ENCODE results near the gene SAP30BP.
A peak's percentile ranks its signal among the peaks of the same experiment; 100 is the strongest.

SAP30BP gene

DNA sequence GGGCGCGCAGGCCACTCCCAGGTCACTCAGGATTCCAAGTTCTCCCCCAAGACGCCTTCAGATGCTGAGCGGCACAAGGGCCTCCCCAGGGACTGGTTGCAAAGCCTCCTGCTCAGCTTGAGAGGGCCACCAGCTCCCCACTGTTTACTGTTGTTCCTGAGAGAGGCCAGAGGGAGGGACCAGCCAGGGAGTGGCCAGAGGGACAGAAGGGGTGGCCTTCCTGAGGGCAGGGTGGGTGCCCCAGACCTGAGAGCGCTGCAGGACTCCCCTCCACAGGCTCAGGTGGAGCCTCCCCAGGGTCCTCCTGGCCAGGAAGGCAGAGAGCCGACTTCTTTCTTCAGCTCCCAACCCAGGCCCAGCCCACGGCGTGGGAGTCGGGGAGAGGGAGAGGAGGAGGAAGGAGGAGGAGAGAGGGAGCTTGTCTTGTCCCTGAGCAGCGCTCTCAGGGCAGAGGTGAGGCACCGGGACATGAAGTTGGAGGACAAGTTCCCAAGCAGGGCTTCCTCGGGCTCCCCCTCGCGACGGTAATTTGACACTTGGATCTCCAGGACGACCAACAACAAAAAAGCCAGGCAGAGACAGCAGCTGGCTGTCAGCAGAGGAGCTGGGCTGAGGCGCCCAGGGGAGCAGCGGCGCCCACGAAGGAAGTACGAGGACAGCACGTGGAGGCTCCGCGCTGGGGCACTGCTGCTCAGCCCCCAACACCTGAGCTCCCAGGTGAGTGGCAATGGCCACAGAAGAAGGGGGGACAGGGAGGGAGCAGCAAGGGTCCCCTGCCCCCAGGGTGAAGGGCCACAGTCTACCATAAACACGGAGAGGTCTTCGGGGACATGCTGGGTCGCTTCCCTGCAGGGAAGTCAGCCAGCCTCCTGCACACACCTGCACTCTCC is 33.4 kb upstream of the SAP30BP start:
- ChIA-PET POLR2A (interaction anchor here (0.8 to 2.0 kb wide), 5 partner anchors 10 to 113 kb away, joined by 3 to 12 read pairs (median 5); a partner anchor contains a TSS), CTCF (interaction anchor here (0.7 to 29.3 kb wide), 32 partner anchors 9 to 142 kb away, joined by 3 to 834 read pairs (median 6); a partner anchor contains a TSS)
- Histone ChIP-seq H3K36me3 (ENCODE audit: control insufficient read depth in 4 of 4, insufficient read depth in 4 of 4, low read length in 3 of 4) (peaks cover 0 to 27% (median 10%) of the 10 kb centered on the region in 4 experiments), H3K27me3 (replicated peaks in 2 of 5; ENCODE audit: control insufficient read depth in 4 of 5, insufficient read depth in 5 of 5, low read length in 4 of 5) (no peaks in the 10 kb centered on the region), H3K27ac (ENCODE audit: insufficient read depth in 1 of 2, low read depth in 1 of 2, low read length in 2 of 2, poor library complexity in 1 of 2, severe bottlenecking in 2 of 2) (no peak overlapping the region), H3K9me3 (ENCODE audit: control extremely low read depth in 1 of 5, control insufficient read depth in 4 of 5, insufficient read depth in 2 of 5, low read depth in 1 of 5, low read length in 4 of 5) (no peaks in the 10 kb centered on the region), H3K4me3 (ENCODE audit: control insufficient read depth in 1 of 7, extremely low read depth in 1 of 7, insufficient read depth in 4 of 7, low read depth in 2 of 7, low read length in 6 of 7) (peak overlapping the region in 2 of 7 experiments; percentile 39 to 46), H3K4me1 (ENCODE audit: control extremely low read depth in 1 of 4, control insufficient read depth in 4 of 4, insufficient read depth in 4 of 4, low read length in 3 of 4) (peaks cover 0 to 44% (median 36%) of the 10 kb centered on the region in 4 experiments)
- peak; percentile 81 to 87 (median 86) for DNase-seq
- WGBS (ENCODE audit: insufficient coverage), result 28% methylated on average over 21 of the region's 27 CpGs

DNA sequence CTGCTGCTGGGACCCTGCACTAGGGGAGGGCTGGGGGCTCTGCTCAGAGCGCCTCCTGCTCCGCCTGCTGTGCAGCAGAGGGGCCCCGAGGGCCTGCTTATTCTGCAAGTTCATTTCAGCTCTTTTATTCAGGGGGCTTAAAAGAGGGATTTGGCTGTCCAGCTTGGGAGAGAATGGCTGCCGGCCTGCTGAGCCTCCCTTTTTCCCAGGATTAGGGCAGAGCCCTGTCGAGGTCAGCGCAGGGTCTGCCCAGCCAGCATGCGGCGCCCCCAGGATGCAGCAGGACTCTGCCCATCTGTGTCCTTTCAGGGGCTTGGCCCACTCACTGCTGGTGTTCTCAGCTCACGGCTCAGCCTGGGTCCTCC is 32.8 kb upstream of the SAP30BP start:
- H3K4me1 ChIP-seq (ENCODE audit: control extremely low read depth in 1 of 4, control insufficient read depth in 4 of 4, insufficient read depth in 4 of 4, low read length in 3 of 4), result peaks cover 0 to 44% (median 36%) of the 10 kb centered on the region in 4 experiments
- H3K27ac ChIP-seq (ENCODE audit: insufficient read depth in 1 of 2, low read depth in 1 of 2, low read length in 2 of 2, poor library complexity in 1 of 2, severe bottlenecking in 2 of 2), result peak overlapping the region in 1 of 2 experiments; percentile 60
- CTCF ChIA-PET, result interaction anchor here (0.7 to 29.3 kb wide), 20 partner anchors 10 to 119 kb away, joined by 3 to 834 read pairs (median 12); a partner anchor contains a TSS
- H3K9me3 ChIP-seq (ENCODE audit: control extremely low read depth in 1 of 5, control insufficient read depth in 4 of 5, insufficient read depth in 2 of 5, low read depth in 1 of 5, low read length in 4 of 5), result no peaks in the 10 kb centered on the region
- peaks cover 0 to 24% (median 10%) of the 10 kb centered on the region in 4 experiments for H3K36me3 ChIP-seq (ENCODE audit: control insufficient read depth in 4 of 4, insufficient read depth in 4 of 4, low read length in 3 of 4)
- 95% methylated on average over 8 of the region's 9 CpGs for WGBS (ENCODE audit: insufficient coverage)
- POLR2A ChIA-PET, result interaction anchor here (0.8 to 2.0 kb wide), 3 partner anchors 10 to 112 kb away, joined by 3 to 12 read pairs (median 5); a partner anchor contains a TSS
- H3K27me3 ChIP-seq (replicated peaks in 2 of 5; ENCODE audit: control insufficient read depth in 4 of 5, insufficient read depth in 5 of 5, low read length in 4 of 5), result no peaks in the 10 kb centered on the region
- DNase-seq, result no peak
- H3K4me3 ChIP-seq (ENCODE audit: control insufficient read depth in 1 of 7, extremely low read depth in 1 of 7, insufficient read depth in 4 of 7, low read depth in 2 of 7, low read length in 6 of 7), result peak overlapping the region in 1 of 7 experiments; percentile 39

DNA sequence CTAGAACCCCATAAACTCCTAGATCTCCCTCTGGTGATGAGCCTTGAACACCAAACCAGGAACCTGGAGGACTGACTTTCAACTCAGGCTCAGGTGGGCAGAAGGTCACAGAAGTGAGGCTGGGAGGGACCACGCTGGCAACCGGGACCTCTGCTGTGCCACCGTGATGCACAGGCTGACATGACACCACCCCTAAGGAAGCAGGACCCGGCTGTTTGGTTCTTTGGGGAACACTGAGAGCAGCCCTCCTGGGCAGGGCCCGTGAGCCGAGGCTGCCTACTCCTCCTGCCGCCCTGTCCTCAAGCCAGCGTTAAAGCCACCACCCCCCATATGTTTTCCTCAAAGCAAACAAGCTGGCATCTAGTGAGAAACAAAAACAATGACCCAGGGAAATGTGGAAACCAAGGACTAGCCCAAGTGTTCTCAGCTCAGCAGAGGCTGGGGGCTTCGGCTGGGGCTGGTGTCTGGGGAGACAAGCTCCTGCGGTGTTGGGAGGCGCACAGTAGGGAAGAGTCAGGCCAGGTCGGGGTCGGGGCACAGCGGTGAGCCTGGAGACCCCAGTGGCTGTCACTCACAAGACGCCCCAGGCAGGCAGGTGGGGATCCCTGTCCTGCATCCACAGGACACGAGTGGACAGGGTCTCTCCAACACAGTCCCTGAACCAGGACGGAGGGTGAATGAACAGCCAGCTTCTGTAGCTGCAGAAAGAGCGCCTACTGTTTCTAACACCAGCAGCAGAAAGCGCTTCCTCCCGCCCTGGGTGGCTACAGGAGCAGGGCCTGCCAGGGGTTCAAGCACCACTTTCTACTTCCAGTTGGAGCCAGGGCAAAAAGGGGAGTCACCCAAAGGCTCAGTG is 32.2 kb upstream of the SAP30BP start:
- peaks cover 0 to 18% (median 12%) of the 10 kb centered on the region in 4 experiments for H3K36me3 ChIP-seq (ENCODE audit: control insufficient read depth in 4 of 4, insufficient read depth in 4 of 4, low read length in 3 of 4)

DNA sequence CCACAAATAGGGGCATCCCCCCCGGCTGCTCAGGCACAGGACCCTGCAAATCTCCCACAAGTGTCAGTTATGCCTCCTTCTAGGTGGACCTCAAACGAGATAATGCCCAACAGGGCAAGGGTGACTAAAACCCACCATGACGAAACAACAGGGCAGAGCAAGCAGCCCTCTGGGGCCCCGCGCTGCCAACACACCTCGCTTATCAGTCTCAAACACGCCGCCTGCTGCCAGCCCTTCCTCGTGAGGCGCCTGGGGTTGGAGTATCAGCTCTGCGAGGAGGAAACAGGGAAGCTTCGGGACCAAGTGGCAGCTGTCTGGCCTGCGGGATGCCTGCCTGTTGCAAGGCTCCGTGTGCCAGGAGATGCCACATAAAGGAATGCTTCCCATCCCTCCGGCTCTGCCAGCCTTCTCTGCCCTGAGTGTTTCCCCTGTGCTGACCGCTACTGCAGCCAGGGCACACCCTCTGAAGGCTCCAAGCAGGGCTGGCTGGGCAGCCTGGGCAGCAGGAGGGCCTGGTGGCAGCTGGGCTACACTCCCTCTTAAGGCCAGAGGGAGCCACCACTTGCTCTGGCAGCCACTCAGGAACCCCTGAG is 31.4 kb upstream of the SAP30BP start:
- Histone ChIP-seq H3K9me3 (ENCODE audit: control extremely low read depth in 1 of 5, control insufficient read depth in 4 of 5, insufficient read depth in 2 of 5, low read depth in 1 of 5, low read length in 4 of 5) (no peaks in the 10 kb centered on the region), H3K4me3 (ENCODE audit: control insufficient read depth in 1 of 7, extremely low read depth in 1 of 7, insufficient read depth in 4 of 7, low read depth in 2 of 7, low read length in 6 of 7) (peak overlapping the region in 2 of 7 experiments; percentile 23 to 25), H3K4me1 (ENCODE audit: control extremely low read depth in 1 of 4, control insufficient read depth in 4 of 4, insufficient read depth in 4 of 4, low read length in 3 of 4) (peaks cover 0 to 44% (median 36%) of the 10 kb centered on the region in 4 experiments), H3K36me3 (ENCODE audit: control insufficient read depth in 4 of 4, insufficient read depth in 4 of 4, low read length in 3 of 4) (peaks cover 0 to 15% (median 9%) of the 10 kb centered on the region in 4 experiments), H3K27me3 (replicated peaks in 2 of 5; ENCODE audit: control insufficient read depth in 4 of 5, insufficient read depth in 5 of 5, low read length in 4 of 5) (no peaks in the 10 kb centered on the region), H3K27ac (ENCODE audit: insufficient read depth in 1 of 2, low read depth in 1 of 2, low read length in 2 of 2, poor library complexity in 1 of 2, severe bottlenecking in 2 of 2) (peak overlapping the region in 1 of 2 experiments; percentile 60)
- POLR2A ChIA-PET, result interaction anchor here (1.1 to 1.5 kb wide), 3 partner anchors 10 to 31 kb away, joined by 4 to 13 read pairs (median 4); partner anchors contain the start of genes RECQL5 and SAP30BP
- CTCF ChIA-PET, result interaction anchor here (0.9 to 29.3 kb wide), 9 partner anchors 10 to 117 kb away, joined by 3 to 834 read pairs (median 5); partner anchors contain the start of gene RECQL5
- peak; percentile 80 to 89 (median 81) for DNase-seq
- WGBS (ENCODE audit: insufficient coverage), result 19% methylated on average over 15 of the region's 16 CpGs

More for the DNA sequence above, 32.2 kb upstream of the SAP30BP start:
- 87% methylated on average over 18 of the region's 20 CpGs for WGBS (ENCODE audit: insufficient coverage)
- H3K9me3 ChIP-seq (ENCODE audit: control extremely low read depth in 1 of 5, control insufficient read depth in 4 of 5, insufficient read depth in 2 of 5, low read depth in 1 of 5, low read length in 4 of 5), result no peaks in the 10 kb centered on the region
- no peak for DNase-seq
- peak overlapping the region in 1 of 7 experiments; percentile 23 for H3K4me3 ChIP-seq (ENCODE audit: control insufficient read depth in 1 of 7, extremely low read depth in 1 of 7, insufficient read depth in 4 of 7, low read depth in 2 of 7, low read length in 6 of 7)
- POLR2A ChIA-PET, result interaction anchor here (0.8 to 1.3 kb wide), 3 partner anchors 11 to 112 kb away, joined by 3 to 13 read pairs (median 4); partner anchors contain the start of genes RECQL5 and SAP30BP
- peak overlapping the region in 1 of 2 experiments; percentile 60 for H3K27ac ChIP-seq (ENCODE audit: insufficient read depth in 1 of 2, low read depth in 1 of 2, low read length in 2 of 2, poor library complexity in 1 of 2, severe bottlenecking in 2 of 2)
- H3K27me3 ChIP-seq (replicated peaks in 2 of 5; ENCODE audit: control insufficient read depth in 4 of 5, insufficient read depth in 5 of 5, low read length in 4 of 5), result no peaks in the 10 kb centered on the region
- H3K4me1 ChIP-seq (ENCODE audit: control extremely low read depth in 1 of 4, control insufficient read depth in 4 of 4, insufficient read depth in 4 of 4, low read length in 3 of 4), result peaks cover 0 to 44% (median 36%) of the 10 kb centered on the region in 4 experiments
- CTCF ChIA-PET, result interaction anchor here (0.7 to 29.3 kb wide), 15 partner anchors 9 to 118 kb away, joined by 3 to 834 read pairs (median 13); partner anchors contain the start of gene RECQL5

DNA sequence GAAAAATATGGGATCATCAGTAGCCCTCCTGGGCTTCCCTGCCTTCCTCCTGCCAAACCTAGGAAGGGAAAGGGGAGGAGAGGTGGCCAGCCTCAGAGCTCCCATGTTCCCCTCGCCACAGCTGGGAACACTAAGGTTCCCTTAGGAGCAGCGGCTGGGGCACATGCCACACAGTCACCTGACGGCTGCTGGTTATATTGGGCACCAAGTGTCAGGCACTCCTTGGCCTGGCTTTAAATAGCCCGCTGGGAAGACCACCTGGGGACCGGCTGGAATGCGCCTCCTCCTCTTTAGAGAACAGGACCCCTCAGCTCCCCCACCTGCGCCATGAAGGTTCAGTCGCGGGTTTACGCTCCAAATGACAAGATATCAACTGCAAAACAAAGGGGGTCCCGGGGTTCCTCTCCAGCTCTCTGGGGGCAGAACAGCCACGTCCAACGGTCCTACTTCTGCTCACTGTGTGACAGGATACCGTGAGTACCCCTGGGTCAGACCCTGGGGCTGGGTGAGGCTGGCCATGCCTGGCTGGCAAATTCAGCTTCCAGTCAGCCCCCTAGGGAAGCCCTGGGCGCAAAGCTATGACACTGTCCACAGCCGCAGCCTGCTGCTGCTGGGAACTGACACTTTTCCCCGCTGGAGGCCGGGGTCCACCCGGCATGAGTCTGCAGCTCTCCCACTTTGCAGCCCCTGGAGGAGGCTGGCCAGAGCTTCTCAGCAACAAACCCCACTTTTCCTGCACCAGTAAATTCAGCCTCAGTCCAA is 30.6 kb upstream of the SAP30BP start:
- Histone ChIP-seq H3K27me3 (replicated peaks in 2 of 5; ENCODE audit: control insufficient read depth in 4 of 5, insufficient read depth in 5 of 5, low read length in 4 of 5) (no peaks in the 10 kb centered on the region), H3K27ac (ENCODE audit: insufficient read depth in 1 of 2, low read depth in 1 of 2, low read length in 2 of 2, poor library complexity in 1 of 2, severe bottlenecking in 2 of 2) (peak overlapping the region in 1 of 2 experiments; percentile 60), H3K36me3 (ENCODE audit: control insufficient read depth in 4 of 4, insufficient read depth in 4 of 4, low read length in 3 of 4) (peaks cover 0 to 9% (median 7%) of the 10 kb centered on the region in 4 experiments), H3K4me3 (ENCODE audit: control insufficient read depth in 1 of 7, extremely low read depth in 1 of 7, insufficient read depth in 4 of 7, low read depth in 2 of 7, low read length in 6 of 7) (no peak overlapping the region), H3K4me1 (ENCODE audit: control extremely low read depth in 1 of 4, control insufficient read depth in 4 of 4, insufficient read depth in 4 of 4, low read length in 3 of 4) (peaks cover 0 to 44% (median 36%) of the 10 kb centered on the region in 4 experiments), H3K9me3 (ENCODE audit: control extremely low read depth in 1 of 5, control insufficient read depth in 4 of 5, insufficient read depth in 2 of 5, low read depth in 1 of 5, low read length in 4 of 5) (no peaks in the 10 kb centered on the region)
- no peak for DNase-seq
- CTCF ChIA-PET, result interaction anchor here (1.4 to 29.3 kb wide), 8 partner anchors 8 to 116 kb away, joined by 3 to 834 read pairs (median 5); partner anchors contain the start of gene RECQL5
- POLR2A ChIA-PET, result interaction anchor here (1.1 to 1.5 kb wide), 3 partner anchors 9 to 30 kb away, joined by 4 to 13 read pairs (median 4); partner anchors contain the start of genes RECQL5 and SAP30BP
- 99% methylated on average over 19 of the region's 19 CpGs for WGBS (ENCODE audit: insufficient coverage)

Measured in common myeloid progenitor, CD34-positive (primary cell).